ENCODE data around the gene PLCL2.
A peak's percentile ranks its signal among the peaks of the same experiment; 100 is the strongest.

Gene PLCL2

GRCh38 chr3:17039594-17039993, 154.8 kb downstream of the PLCL2 start:
- POLR2A ChIA-PET (ENCODE audit: low non-redundant PET), result no interaction called here
- no peak overlapping the region for H3K27ac ChIP-seq
- CTCF ChIA-PET, result interaction anchor here (0.6 to 1.3 kb wide), 2 partner anchors 16 to 647 kb away, joined by 3 read pairs; no protein-coding TSS in a partner anchor
- peak; percentile 66 for DNase-seq (ENCODE audit: low spot score)
- no peak for TF ChIP-seq CTCF (conservative IDR thresholded peaks at IDR 0.05; ENCODE audit: low read depth)

GRCh38 chr3:17040322-17040989, 155.7 kb downstream of the PLCL2 start:
- no peak for TF ChIP-seq CTCF (conservative IDR thresholded peaks at IDR 0.05; ENCODE audit: low read depth)
- no peak for DNase-seq (ENCODE audit: low spot score)
- ChIA-PET CTCF (interaction anchor here (1.3 kb wide), 1 partner anchor 16 kb away, joined by 3 read pairs; no protein-coding TSS in a partner anchor), POLR2A (ENCODE audit: low non-redundant PET) (no interaction called here)
- no peak overlapping the region for H3K27ac ChIP-seq

GRCh38 chr3:17040990-17041377, 156.2 kb downstream of the PLCL2 start:
- no peak overlapping the region for H3K27ac ChIP-seq
- POLR2A ChIA-PET (ENCODE audit: low non-redundant PET), result no interaction called here
- CTCF ChIA-PET, result no interaction called here
- no peak for TF ChIP-seq CTCF (conservative IDR thresholded peaks at IDR 0.05; ENCODE audit: low read depth)
- DNase-seq (ENCODE audit: low spot score), result no peak

GRCh38 chr3:17044855-17045254, 160.1 kb downstream of the PLCL2 start:
- ChIA-PET POLR2A (ENCODE audit: low non-redundant PET) (no interaction called here), CTCF (no interaction called here)
- TF ChIP-seq CTCF (conservative IDR thresholded peaks at IDR 0.05; ENCODE audit: low read depth), result no peak
- no peak for DNase-seq (ENCODE audit: low spot score)
- no peak overlapping the region for H3K27ac ChIP-seq

- no peak for TF ChIP-seq CTCF (conservative IDR thresholded peaks at IDR 0.05; ENCODE audit: low read depth)
- ChIA-PET POLR2A (ENCODE audit: low non-redundant PET) (no interaction called here), CTCF (no interaction called here)
- no peak for DNase-seq (ENCODE audit: low spot score)
- no peak overlapping the region for H3K27ac ChIP-seq
Observed at GRCh38 chr3:17045705-17046104, 160.9 kb downstream of the PLCL2 start.

GRCh38 chr3:17046623-17047022, 161.9 kb downstream of the PLCL2 start:
- ChIA-PET CTCF (no interaction called here), POLR2A (ENCODE audit: low non-redundant PET) (no interaction called here)
- no peak for DNase-seq (ENCODE audit: low spot score)
- no peak overlapping the region for H3K27ac ChIP-seq
- no peak for TF ChIP-seq CTCF (conservative IDR thresholded peaks at IDR 0.05; ENCODE audit: low read depth)

All from RWPE1 (cell line).